ENCODE measurements around the gene NRCAM.

The NRCAM gene

GRCh38 chr7:108291791-108292440 is 164.3 kb downstream of the NRCAM start:
- Histone ChIP-seq H3K9me3 (ENCODE audit: control insufficient read depth, low read length) (no peaks in the 10 kb centered on the region), H3K4me3 (ENCODE audit: extremely low read depth, insufficient read depth, low read length, poor library complexity, severe bottlenecking) (no peak overlapping the region), H3K27ac (ENCODE audit: low read depth, low read length, severe bottlenecking) (peak overlapping the region; percentile 1), H3K4me1 (ENCODE audit: control insufficient read depth, insufficient read depth, low read length, poor library complexity, severe bottlenecking) (no peaks in the 10 kb centered on the region), H3K36me3 (ENCODE audit: control insufficient read depth, insufficient read depth, low read length) (no peaks in the 10 kb centered on the region)
- WGBS, 2 experiments (ENCODE audit: insufficient coverage in 2 of 2): 95 to 100% methylated on average over 3 of the region's 5 CpGs

- Histone ChIP-seq H3K4me1 (ENCODE audit: control insufficient read depth, insufficient read depth, low read length, poor library complexity, severe bottlenecking) (no peaks in the 10 kb centered on the region), H3K27ac (ENCODE audit: low read depth, low read length, severe bottlenecking) (no peak overlapping the region), H3K4me3 (ENCODE audit: extremely low read depth, insufficient read depth, low read length, poor library complexity, severe bottlenecking) (no peak overlapping the region), H3K9me3 (ENCODE audit: control insufficient read depth, low read length) (no peaks in the 10 kb centered on the region), H3K36me3 (ENCODE audit: control insufficient read depth, insufficient read depth, low read length) (no peaks in the 10 kb centered on the region)
- WGBS, 2 experiments (ENCODE audit: insufficient coverage in 2 of 2): no CpG with 5 or more reads among the region's 1 CpG
These were observed 165.1 kb downstream of the NRCAM start for GRCh38 chr7:108291152-108291508.

- H3K4me1 ChIP-seq (ENCODE audit: control insufficient read depth, insufficient read depth, low read length, poor library complexity, severe bottlenecking): no peaks in the 10 kb centered on the region
- H3K27ac ChIP-seq (ENCODE audit: low read depth, low read length, severe bottlenecking): peak overlapping the region; percentile 24
- H3K4me3 ChIP-seq (ENCODE audit: extremely low read depth, insufficient read depth, low read length, poor library complexity, severe bottlenecking): no peak overlapping the region
- 50 to 80% methylated on average over 1 of the region's 7 CpGs for WGBS, 2 experiments (ENCODE audit: insufficient coverage in 2 of 2)
- no peaks in the 10 kb centered on the region for H3K36me3 ChIP-seq (ENCODE audit: control insufficient read depth, insufficient read depth, low read length)
- no peaks in the 10 kb centered on the region for H3K9me3 ChIP-seq (ENCODE audit: control insufficient read depth, low read length)
These were observed 165.6 kb downstream of the NRCAM start for GRCh38 chr7:108290459-108291151.

GRCh38 chr7:108289852-108290251 is 166.4 kb downstream of the NRCAM start:
- no peaks in the 10 kb centered on the region for H3K9me3 ChIP-seq (ENCODE audit: control insufficient read depth, low read length)
- H3K4me1 ChIP-seq (ENCODE audit: control insufficient read depth, insufficient read depth, low read length, poor library complexity, severe bottlenecking): peaks cover 4% of the 10 kb centered on the region
- 100% methylated on average over 1 of the region's 1 CpG; no CpG with 5 or more reads in 1 of the 2 experiments for WGBS, 2 experiments (ENCODE audit: insufficient coverage in 2 of 2)
- H3K4me3 ChIP-seq (ENCODE audit: extremely low read depth, insufficient read depth, low read length, poor library complexity, severe bottlenecking): no peak overlapping the region
- peak overlapping the region; percentile 24 for H3K27ac ChIP-seq (ENCODE audit: low read depth, low read length, severe bottlenecking)
- H3K36me3 ChIP-seq (ENCODE audit: control insufficient read depth, insufficient read depth, low read length): no peaks in the 10 kb centered on the region

GRCh38 chr7:108287857-108288256 is 168.4 kb downstream of the NRCAM start:
- Histone ChIP-seq H3K4me3 (ENCODE audit: extremely low read depth, insufficient read depth, low read length, poor library complexity, severe bottlenecking) (no peak overlapping the region), H3K27ac (ENCODE audit: low read depth, low read length, severe bottlenecking) (no peak overlapping the region), H3K9me3 (ENCODE audit: control insufficient read depth, low read length) (no peaks in the 10 kb centered on the region), H3K4me1 (ENCODE audit: control insufficient read depth, insufficient read depth, low read length, poor library complexity, severe bottlenecking) (peaks cover 11% of the 10 kb centered on the region), H3K36me3 (ENCODE audit: control insufficient read depth, insufficient read depth, low read length) (no peaks in the 10 kb centered on the region)
- WGBS, 2 experiments (ENCODE audit: insufficient coverage in 2 of 2): 100% methylated on average over 1 of the region's 3 CpGs; no CpG with 5 or more reads in 1 of the 2 experiments

- WGBS, 2 experiments (ENCODE audit: insufficient coverage in 2 of 2): 100% methylated on average over 1 to 3 of the region's 9 CpGs
- Histone ChIP-seq H3K9me3 (ENCODE audit: control insufficient read depth, low read length) (no peaks in the 10 kb centered on the region), H3K4me3 (ENCODE audit: extremely low read depth, insufficient read depth, low read length, poor library complexity, severe bottlenecking) (no peak overlapping the region), H3K36me3 (ENCODE audit: control insufficient read depth, insufficient read depth, low read length) (no peaks in the 10 kb centered on the region), H3K27ac (ENCODE audit: low read depth, low read length, severe bottlenecking) (no peak overlapping the region), H3K4me1 (ENCODE audit: control insufficient read depth, insufficient read depth, low read length, poor library complexity, severe bottlenecking) (peaks cover 11% of the 10 kb centered on the region)
These were observed 169.8 kb downstream of the NRCAM start for GRCh38 chr7:108286290-108286904.

- Histone ChIP-seq H3K4me3 (ENCODE audit: extremely low read depth, insufficient read depth, low read length, poor library complexity, severe bottlenecking) (no peak overlapping the region), H3K9me3 (ENCODE audit: control insufficient read depth, low read length) (no peaks in the 10 kb centered on the region), H3K36me3 (ENCODE audit: control insufficient read depth, insufficient read depth, low read length) (no peaks in the 10 kb centered on the region), H3K4me1 (ENCODE audit: control insufficient read depth, insufficient read depth, low read length, poor library complexity, severe bottlenecking) (peaks cover 11% of the 10 kb centered on the region), H3K27ac (ENCODE audit: low read depth, low read length, severe bottlenecking) (no peak overlapping the region)
- WGBS, 2 experiments (ENCODE audit: insufficient coverage in 2 of 2): 83 to 100% methylated on average over 1 of the region's 2 CpGs
These were observed 170.5 kb downstream of the NRCAM start for GRCh38 chr7:108285778-108286177.

- WGBS, 2 experiments (ENCODE audit: insufficient coverage in 2 of 2): 89 to 100% methylated on average over 2 of the region's 2 CpGs
- no peak overlapping the region for H3K27ac ChIP-seq (ENCODE audit: low read depth, low read length, severe bottlenecking)
These were observed 171.2 kb downstream of the NRCAM start for GRCh38 chr7:108285003-108285368.

GRCh38 chr7:108284349-108285002 is 171.8 kb downstream of the NRCAM start:
- WGBS, 2 experiments (ENCODE audit: insufficient coverage in 2 of 2): 81 to 91% methylated on average over 4 to 5 of the region's 6 CpGs
- no peaks in the 10 kb centered on the region for H3K36me3 ChIP-seq (ENCODE audit: control insufficient read depth, insufficient read depth, low read length)
- peaks cover 11% of the 10 kb centered on the region for H3K4me1 ChIP-seq (ENCODE audit: control insufficient read depth, insufficient read depth, low read length, poor library complexity, severe bottlenecking)
- no peak overlapping the region for H3K4me3 ChIP-seq (ENCODE audit: extremely low read depth, insufficient read depth, low read length, poor library complexity, severe bottlenecking)
- no peak overlapping the region for H3K27ac ChIP-seq (ENCODE audit: low read depth, low read length, severe bottlenecking)
- no peaks in the 10 kb centered on the region for H3K9me3 ChIP-seq (ENCODE audit: control insufficient read depth, low read length)

More at GRCh38 chr7:108285003-108285368, 171.2 kb downstream of the NRCAM start:
- Histone ChIP-seq H3K4me3 (ENCODE audit: extremely low read depth, insufficient read depth, low read length, poor library complexity, severe bottlenecking) (no peak overlapping the region), H3K9me3 (ENCODE audit: control insufficient read depth, low read length) (no peaks in the 10 kb centered on the region), H3K36me3 (ENCODE audit: control insufficient read depth, insufficient read depth, low read length) (no peaks in the 10 kb centered on the region), H3K4me1 (ENCODE audit: control insufficient read depth, insufficient read depth, low read length, poor library complexity, severe bottlenecking) (peaks cover 11% of the 10 kb centered on the region)

GRCh38 chr7:108283252-108283651 is 173.0 kb downstream of the NRCAM start:
- Histone ChIP-seq H3K4me3 (ENCODE audit: extremely low read depth, insufficient read depth, low read length, poor library complexity, severe bottlenecking) (no peak overlapping the region), H3K27ac (ENCODE audit: low read depth, low read length, severe bottlenecking) (no peak overlapping the region), H3K9me3 (ENCODE audit: control insufficient read depth, low read length) (no peaks in the 10 kb centered on the region), H3K4me1 (ENCODE audit: control insufficient read depth, insufficient read depth, low read length, poor library complexity, severe bottlenecking) (peaks cover 11% of the 10 kb centered on the region), H3K36me3 (ENCODE audit: control insufficient read depth, insufficient read depth, low read length) (no peaks in the 10 kb centered on the region)
- WGBS, 2 experiments (ENCODE audit: insufficient coverage in 2 of 2): 82 to 89% methylated on average over 3 of the region's 3 CpGs
